ENCODE results near the gene ZNF646. TPM values are rescaled to one million over a fixed set of nuclear protein-coding genes. Genes with fewer than 3 reads are reported as not detected.

The ZNF646 gene
- total RNA-seq, 1 donor from 2014 or later, result 11.6 TPM

GRCh38 chr16:31083981-31084380, 9.8 kb downstream of the ZNF646 start:
- no peak for DNase-seq (ENCODE audit: low spot score in 2 of 2)
- Histone ChIP-seq H3K27ac (no peak overlapping the region), H3K4me3 (no peak overlapping the region), H3K27me3 (no peaks in the 10 kb centered on the region), H3K9me3 (no peaks in the 10 kb centered on the region), H3K36me3 (peaks cover 60 to 76% of the 10 kb centered on the region in 2 donors), H3K4me1 (no peaks in the 10 kb centered on the region)
- no peak for TF ChIP-seq CTCF (IDR thresholded peaks at IDR 0.05)
- intact Hi-C loops (cut with DNase I), result no loop called here

- Histone ChIP-seq H3K27me3 (no peaks in the 10 kb centered on the region), H3K4me3 (no peak overlapping the region), H3K4me1 (no peaks in the 10 kb centered on the region), H3K27ac (no peak overlapping the region), H3K9me3 (no peaks in the 10 kb centered on the region), H3K36me3 (peaks cover 57 to 71% of the 10 kb centered on the region in 2 donors)
- DNase-seq (ENCODE audit: low spot score in 2 of 2), result no peak
- no peak for TF ChIP-seq CTCF (IDR thresholded peaks at IDR 0.05)
- intact Hi-C loops (cut with DNase I), result no loop called here
Observed at GRCh38 chr16:31084584-31085302, 10.5 kb downstream of the ZNF646 start.

GRCh38 chr16:31085411-31085810, 11.2 kb downstream of the ZNF646 start:
- Histone ChIP-seq H3K4me1 (no peaks in the 10 kb centered on the region), H3K36me3 (peaks cover 53 to 67% of the 10 kb centered on the region in 2 donors), H3K27me3 (no peaks in the 10 kb centered on the region), H3K27ac (no peak overlapping the region), H3K4me3 (no peak overlapping the region), H3K9me3 (no peaks in the 10 kb centered on the region)
- DNase-seq (ENCODE audit: low spot score in 2 of 2), result no peak
- intact Hi-C loops (cut with DNase I), result no loop called here
- no peak for TF ChIP-seq CTCF (IDR thresholded peaks at IDR 0.05)

- Histone ChIP-seq H3K9me3 (no peaks in the 10 kb centered on the region), H3K36me3 (peaks cover 53 to 67% of the 10 kb centered on the region in 2 donors), H3K4me3 (no peak overlapping the region), H3K4me1 (no peaks in the 10 kb centered on the region), H3K27ac (no peak overlapping the region), H3K27me3 (no peaks in the 10 kb centered on the region)
- no peak for DNase-seq (ENCODE audit: low spot score in 2 of 2)
- intact Hi-C loops (cut with DNase I), result no loop called here
- TF ChIP-seq CTCF (IDR thresholded peaks at IDR 0.05), result no peak
Observed at GRCh38 chr16:31085873-31086628, 11.8 kb downstream of the ZNF646 start.

- no peaks in the 10 kb centered on the region for H3K27me3 ChIP-seq
- no peaks in the 10 kb centered on the region for H3K4me1 ChIP-seq
- intact Hi-C loops (cut with DNase I), result no loop called here
- DNase-seq (ENCODE audit: low spot score in 2 of 2), result no peak
- H3K9me3 ChIP-seq, result no peaks in the 10 kb centered on the region
- no peak overlapping the region for H3K4me3 ChIP-seq
- TF ChIP-seq CTCF (IDR thresholded peaks at IDR 0.05), result no peak
- H3K27ac ChIP-seq, result no peak overlapping the region
- peaks cover 49 to 66% of the 10 kb centered on the region in 2 donors for H3K36me3 ChIP-seq
Observed at GRCh38 chr16:31086629-31086906, 12.3 kb downstream of the ZNF646 start.

All from ascending aorta (tissue), 2 donors.